ENCODE results near the gene FAM32A. TPM values are rescaled to one million over a fixed set of nuclear protein-coding genes. Genes with fewer than 3 reads are reported as not detected.
"Not testable (repeated sequence)": the region's sequence is repeated elsewhere in the genome, so short reads cannot be mapped to it uniquely, and the experiment has no call there.

Gene FAM32A
- total RNA-seq, 1 donor from 2014 or later, result 72.1 TPM

DNA sequence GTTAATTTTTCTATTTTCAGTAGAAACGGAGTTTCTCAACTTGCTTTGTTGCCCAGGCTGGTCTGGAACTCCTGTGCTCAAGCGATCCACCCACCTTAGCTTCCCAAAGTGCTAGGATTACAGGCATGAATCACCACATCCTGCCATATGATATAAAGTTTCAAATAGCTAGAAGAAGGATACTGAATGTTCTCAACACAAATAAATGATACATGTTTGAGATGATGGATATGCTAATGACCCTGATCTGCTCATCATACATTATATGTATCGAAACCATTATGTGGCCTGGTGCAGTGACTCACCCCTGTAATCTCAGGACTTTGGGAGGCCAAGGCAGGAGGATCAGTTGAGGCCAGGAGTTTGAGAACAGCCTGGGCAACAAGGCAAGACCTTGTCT, 23.4 kb upstream of the FAM32A start:
- intact Hi-C loops (cut with micrococcal nuclease), result no loop called here

DNA sequence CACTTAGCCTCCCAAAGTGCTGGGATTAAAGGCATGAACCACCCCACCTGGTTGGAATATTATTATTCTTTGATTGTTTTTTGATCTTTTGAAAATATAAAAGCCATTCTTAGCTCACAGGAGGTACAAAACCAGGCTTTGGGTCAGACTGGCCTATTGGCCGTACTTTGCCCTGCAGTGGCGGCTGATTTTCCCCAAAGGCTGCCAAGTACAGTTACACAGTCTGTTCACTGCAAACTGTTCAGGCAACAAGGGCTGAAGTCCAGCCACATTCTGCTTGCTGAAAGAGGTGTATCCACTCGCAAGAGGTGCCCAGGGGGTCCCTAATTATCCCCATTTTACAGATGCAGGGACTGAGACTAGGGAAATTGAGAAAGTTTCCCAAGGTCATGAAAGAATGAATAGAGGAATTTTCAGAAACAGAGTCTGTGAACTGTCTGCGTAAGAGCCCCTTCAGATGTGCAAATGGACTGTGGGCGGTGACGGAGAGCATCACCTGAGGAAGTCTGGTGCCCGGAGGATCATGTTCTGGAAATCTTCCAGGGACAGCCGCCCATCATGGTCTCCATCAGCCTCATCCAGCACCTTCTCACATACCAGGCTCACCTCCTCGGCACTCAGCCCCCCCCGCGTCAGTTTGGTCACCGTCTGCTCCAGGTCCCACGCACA, 20.9 kb upstream of the FAM32A start:
- intact Hi-C loops (cut with micrococcal nuclease), result no loop called here

DNA sequence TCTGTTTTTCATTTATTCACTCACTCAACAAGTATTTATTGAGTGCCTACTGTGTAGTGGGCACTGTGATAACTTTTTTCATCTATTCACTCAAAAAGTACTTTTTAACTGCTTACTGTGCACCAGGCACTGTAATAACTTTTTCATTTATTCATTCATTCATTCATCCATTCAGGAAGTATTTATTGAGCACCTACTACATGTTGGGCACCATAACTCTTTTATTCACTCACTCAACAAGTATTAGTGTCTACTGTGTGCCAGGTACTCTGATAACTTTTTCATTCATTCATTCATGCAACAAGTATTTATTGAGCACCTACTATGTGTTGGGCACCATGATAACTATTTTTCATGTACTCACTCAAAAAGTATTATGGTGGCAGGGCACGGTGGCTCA, 18.8 kb upstream of the FAM32A start:
- intact Hi-C loops (cut with micrococcal nuclease), result no loop called here

DNA sequence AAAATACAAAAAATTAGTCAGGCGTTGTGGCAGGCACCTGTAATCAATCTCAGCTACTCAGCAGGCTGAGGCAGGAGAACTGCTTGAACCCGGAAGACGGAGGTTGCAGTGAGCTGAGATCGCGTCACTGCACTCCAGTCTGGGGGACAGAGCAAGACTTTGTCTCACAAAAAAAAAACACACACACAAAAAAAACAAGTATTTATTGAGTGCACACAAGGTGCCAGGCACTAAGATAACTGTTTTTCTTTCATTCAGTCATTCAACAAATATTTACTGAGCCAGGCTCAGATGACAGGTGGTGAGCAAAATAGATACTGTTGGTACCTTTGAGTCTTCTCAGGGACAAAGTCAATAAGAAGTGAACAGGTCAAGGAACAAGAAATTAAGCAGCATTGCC, 18.2 kb upstream of the FAM32A start:
- intact Hi-C loops (cut with micrococcal nuclease), result no loop called here

DNA sequence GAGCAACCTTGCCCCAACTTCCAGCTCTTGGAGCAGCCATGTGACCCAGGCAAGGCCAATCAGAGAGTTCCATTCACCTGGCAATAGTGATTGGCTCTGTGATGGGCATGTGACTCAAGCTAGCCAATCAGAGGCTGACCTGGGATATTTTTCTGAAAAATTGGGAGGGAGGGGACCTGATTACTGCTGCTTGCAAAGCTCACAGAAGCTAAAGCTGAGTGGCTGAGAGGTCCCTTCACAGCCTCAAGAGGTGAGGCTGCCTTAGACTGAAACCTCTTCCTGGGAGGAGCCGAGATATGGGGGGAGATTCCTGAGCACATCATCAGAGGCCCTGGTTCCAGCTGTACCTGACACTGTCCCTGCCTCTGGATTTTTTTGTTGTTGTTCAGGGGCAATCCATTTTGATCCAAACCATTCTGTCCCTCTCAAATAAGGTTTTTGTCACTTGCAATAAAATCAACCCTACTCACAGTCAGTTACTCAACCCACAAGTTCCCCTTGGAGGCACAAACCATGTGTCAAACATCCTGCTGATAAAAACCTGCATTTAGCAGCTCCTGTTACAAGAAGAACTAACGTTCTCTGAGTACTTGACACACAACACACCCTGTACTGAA, 16.6 kb upstream of the FAM32A start:
- intact Hi-C loops (cut with micrococcal nuclease), result no loop called here

DNA sequence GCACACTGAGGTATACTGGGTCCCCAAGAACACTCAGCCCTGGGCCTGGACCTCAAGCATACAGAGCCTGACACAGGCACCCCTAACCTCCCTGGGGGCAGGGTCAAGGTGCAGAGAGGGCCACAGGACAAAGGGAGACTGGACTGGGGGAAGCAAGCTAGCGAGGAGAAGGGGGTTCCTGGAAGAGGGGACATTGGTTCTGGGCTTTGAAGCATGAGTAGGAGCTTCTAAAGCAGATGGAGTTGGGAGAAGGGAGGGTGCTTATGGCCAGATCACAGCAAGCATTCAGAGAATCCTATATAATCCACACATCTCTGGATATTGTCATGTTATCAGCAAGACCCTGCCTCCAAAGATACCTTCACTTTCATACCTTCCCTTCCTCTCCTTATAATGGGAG, 15.1 kb upstream of the FAM32A start:
- intact Hi-C loops (cut with micrococcal nuclease), result no loop called here

DNA sequence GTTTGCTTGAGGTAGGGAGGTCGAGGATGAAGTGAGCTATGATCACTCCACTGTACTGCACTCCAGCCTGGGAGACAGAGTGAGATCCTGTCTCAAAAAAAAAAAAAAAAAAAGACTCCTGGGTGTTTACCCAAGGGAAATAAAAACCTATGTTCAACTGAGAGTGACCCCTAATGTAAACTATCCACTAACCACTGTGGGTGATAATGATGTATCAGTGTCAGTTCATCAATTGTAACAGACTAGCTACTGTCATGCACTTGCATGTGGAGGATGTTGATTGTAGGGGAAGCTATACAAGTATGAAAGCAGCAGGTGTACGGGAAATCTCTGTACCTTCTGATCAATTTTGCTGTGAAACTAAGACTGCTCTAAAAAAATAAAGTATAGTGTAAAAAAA, 9.3 kb upstream of the FAM32A start:
- intact Hi-C loops (cut with micrococcal nuclease), result no loop called here

DNA sequence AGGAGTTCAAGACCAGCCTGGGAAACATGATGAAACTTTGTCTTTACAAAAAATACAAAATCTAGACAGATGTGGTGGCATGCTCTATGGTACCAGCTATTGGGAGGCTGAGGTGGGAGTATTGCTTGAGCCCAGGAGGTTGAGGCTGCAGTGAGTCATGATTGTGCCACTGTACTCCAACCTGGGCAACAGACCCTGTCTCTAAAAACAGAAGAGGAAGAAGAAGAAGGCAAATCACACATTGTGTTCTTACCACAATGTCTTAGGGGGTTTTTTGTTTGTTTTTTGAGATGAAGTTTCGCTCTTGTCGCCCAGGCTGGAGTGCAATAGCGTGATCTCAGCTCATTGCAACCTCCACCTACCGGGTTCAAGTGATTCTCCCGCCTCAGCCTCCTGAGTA, 6.3 kb upstream of the FAM32A start:
- intact Hi-C loops (cut with micrococcal nuclease), result not testable (repeated sequence)

DNA sequence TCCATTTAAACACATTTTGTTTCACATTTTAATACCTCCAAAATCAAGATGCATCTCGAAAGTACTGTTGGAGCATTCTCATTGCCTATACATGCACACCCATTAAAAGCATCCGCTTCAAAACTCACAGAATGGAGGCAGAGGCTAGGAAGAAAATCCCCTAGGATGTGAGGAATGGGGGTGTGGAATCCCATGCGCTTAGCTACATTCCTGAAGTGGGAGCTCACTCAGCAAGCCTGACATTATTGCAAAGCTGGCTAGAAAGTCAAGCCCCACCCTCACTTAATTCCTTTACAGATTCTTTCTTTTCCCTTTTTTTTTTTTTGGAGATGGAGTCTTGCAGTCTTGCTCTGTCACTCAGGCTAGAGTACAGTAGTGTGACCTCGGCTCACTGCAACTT, 4.6 kb upstream of the FAM32A start:
- intact Hi-C loops (cut with micrococcal nuclease), result no loop called here

DNA sequence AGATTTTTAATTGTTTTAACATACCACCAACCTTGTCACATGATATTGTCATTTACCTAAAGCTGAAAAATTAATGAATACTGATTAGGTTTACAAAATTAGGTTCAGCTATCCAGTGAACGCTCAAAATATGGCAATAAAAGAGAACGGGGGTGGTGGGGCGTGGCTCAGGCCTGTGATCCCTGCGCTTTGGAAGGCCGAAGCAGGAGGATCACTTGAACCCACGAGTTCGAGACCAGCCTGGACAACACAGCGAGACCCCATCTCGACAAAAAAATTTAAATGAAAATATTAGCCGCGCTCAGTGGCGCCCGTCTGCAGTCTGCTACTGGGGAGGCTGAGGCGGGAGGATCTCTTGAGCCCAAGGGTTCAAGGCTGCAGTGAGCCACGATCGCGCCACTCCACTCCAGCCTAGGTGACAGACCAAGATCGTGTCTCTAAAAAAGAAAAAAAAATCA, 516 bp upstream of the FAM32A start:
- intact Hi-C loops (cut with micrococcal nuclease), result loop anchor here (1.0 to 2.0 kb wide), 3 partner anchors 13 to 198 kb away; partner anchors contain the start of genes AP1M1 and RAB8A

DNA sequence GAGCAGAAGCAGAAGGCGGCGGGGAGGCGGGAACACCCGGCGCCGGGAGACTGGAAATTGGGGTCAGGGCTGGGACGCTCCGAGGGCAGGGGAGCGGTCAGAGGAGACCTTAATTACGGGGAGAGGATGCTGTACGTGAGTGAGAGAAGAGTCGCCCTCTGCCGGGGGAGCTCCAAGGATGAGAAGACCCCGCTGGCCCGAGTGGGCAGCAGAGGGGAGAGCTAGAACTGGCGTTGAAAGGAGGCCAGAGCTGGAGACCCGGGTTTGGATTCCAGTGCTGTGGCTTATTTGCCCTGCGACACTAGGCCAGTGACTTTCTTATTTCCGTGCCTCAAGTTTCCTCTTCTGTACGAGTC, 536 bp downstream of the FAM32A start:
- intact Hi-C loops (cut with micrococcal nuclease), result loop anchor here (1.0 to 2.0 kb wide), 3 partner anchors 12 to 197 kb away; partner anchors contain the start of genes AP1M1 and RAB8A

DNA sequence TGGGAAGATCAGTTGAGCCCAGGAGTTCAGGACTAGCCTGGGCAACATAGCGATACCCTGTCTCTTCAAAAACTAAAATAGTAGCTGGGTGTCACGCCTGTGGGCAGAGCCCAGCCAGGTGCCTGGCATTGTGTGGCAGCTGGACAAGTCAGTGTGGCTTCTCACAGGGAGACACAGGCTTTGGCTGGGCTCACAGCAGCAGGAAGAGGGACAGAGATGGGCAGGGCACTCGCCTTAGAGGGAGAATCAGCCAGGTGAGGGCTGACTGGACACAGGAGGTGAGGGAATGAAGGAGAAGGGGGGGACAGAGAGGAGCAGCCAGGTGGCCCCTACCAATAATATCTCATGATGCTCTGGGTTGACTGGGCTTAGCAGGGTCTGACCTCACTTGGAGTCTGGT, 3.3 kb downstream of the FAM32A start:
- intact Hi-C loops (cut with micrococcal nuclease), result no loop called here

DNA sequence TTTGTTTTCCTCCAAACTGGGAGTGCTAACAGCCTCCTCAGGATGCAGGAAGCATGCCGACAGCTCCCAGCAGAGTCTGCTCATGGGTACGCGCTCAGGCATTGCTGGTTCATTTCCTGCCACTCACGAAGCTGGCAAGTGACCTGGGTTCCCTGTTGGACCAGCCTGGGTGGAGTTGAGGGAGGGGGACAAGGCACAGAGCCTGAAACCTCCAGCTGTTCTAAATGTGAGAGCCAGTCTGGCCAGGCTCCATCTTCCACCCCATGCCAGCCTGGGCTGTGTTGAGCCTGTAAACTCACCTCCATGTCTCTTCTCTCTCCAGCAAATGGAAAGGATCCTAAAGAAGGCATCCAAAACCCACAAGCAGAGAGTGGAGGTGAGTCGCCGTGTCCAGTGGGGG, 5.0 kb downstream of the FAM32A start:
- intact Hi-C loops (cut with micrococcal nuclease), result no loop called here

DNA sequence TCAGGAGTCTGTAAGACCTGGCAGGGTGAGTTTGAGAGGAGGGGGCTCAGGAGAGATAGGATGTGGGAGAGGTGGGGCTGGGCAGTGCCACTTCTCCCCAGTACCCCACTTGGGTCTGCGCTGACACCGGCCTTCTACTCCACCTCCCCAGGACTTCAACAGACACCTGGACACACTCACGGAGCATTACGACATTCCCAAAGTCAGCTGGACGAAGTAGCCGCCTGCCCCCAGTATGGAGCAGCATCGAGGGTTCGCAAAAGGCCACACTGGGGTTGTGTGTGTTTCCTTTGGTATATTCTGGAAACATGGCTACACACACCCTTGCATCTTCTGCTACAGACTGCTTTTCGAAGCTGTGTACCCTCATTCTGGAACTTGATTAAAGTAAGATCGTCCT, 5.5 kb downstream of the FAM32A start:
- intact Hi-C loops (cut with micrococcal nuclease), result no loop called here

DNA sequence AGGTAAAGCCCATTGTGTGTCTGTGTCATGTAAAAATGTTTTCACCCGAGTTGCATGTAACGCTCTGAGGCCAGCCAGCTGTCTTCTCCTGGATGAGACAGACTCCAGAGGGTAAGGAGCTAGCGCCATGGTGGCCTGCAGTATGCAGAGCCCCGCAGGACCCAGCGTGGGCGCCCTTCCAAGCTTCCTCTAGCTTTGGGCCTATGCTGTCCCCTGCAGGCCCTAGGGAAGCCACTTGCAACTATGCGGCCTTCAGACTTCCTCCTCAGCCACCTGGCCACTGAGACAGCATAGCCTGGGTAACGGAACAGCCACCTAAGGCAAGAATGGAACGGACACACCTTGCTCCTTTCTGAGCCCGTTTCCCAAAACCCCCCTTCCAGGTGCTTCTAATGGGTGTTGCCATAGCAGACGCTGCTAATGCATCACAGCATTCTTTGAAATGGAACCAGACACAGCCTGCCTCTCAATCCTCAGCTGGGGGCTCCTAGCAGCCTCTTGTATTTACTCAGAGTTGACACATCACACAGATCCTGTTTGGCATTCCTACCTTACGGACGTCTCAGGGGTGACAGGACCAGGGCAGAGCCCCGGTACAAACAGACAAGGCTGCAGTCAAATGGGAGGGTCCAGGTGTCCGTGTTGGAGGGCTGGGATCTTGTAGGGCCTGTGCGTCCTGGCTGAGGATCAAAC, 6.2 kb downstream of the FAM32A start:
- intact Hi-C loops (cut with micrococcal nuclease), result no loop called here

DNA sequence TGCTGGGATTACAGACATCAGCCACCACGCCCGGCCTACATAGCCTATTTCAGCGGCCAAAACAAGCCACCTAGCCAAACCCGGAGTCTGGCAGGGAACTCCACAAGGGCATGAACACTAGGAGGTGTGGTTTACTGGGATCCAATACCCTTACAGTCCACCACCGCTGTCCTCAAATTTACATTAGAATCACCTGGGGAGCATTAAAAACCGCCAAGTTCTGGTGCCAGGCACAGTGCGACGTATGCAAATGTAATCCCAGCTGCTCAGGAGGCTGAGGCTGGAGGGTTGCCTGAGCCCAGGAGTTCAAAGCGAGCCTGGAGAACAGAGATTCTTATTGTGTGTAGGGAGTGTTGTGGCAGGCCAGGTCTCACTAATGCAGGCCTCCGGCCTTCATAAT, 8.3 kb downstream of the FAM32A start:
- intact Hi-C loops (cut with micrococcal nuclease), result no loop called here

DNA sequence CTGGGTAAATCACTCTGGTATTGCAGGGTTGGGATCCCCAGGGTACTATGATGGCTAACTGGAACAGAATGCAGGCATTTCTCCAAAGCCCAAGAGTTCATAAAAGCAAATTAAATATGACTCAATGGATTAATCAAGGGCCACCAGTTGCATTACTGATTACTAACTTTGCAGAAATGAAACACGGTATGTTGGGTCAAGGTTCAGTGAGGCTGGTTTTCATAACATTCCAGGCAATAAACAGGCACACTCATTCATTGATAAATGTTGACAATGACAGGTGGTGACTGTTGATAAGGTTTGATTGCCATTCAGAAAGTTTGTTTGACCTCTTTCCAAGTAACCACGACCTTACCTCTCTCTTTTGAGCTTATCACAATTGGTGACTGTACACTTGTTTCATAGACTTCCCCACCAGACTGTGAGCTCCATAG, 12.0 kb downstream of the FAM32A start:
- intact Hi-C loops (cut with micrococcal nuclease), result loop anchor here (1.0 to 5.0 kb wide), 5 partner anchors 12 to 360 kb away; partner anchors contain the start of gene FAM32A

DNA sequence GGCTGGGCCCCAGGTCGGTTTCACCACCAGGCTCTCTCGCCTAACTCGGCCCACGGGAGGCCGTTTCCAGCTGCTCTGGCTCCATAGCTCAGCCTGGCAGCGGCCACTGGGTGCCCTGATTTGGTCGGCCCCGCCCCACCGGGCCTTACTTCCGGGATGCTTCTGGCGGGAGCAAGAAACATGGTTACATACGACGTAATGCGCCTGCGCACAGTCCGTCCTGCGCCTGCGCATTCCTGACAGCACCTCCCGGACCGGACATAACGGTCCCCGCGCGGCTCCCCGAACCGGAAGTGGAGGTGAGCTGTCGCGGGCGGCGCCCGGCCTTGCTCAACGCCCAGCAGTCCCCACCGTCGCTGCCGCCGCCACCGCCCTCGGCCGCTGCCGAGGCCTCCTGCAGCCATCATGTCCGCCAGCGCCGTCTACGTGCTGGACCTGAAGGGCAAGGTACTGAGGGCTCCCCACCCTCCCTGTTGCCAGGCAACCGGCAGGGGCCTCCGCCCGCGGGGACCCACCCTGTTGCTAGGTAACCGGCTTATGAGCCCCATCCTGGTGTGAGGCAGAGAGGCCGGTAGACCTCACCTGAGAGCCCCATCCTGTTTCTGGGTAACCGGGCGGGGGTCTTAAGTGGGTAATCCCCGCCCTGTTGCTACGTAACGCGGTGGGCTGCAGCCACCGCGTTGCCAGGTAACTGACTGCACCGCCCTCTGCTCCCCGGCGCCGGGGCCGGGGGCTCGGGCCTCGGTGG, 12.6 kb downstream of the FAM32A start, which contains the start of gene AP1M1:
TSS of gene AP1M1 (plus strand) at position 290 of the 748 bp plus-strand sequence. CDS start at position 406, 116 bp downstream.
- intact Hi-C loops (cut with micrococcal nuclease), result loop anchor here (1.0 to 5.0 kb wide), 5 partner anchors 12 to 360 kb away; partner anchors contain the start of gene FAM32A

DNA sequence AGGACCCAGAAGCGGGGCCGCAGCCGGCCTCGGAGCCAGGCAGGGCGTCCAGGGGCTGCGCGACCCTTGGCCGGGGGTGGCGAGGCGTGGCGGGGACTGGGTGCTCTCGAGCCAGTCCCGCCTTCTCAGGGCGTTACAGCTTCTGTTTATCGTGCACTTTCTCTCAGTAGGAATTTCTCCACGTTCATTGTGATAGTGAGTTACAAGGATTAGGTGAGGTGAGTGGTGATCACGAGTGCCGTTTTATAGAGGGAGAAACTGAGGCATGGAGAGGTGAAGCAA, 13.1 kb downstream of the FAM32A start:
- intact Hi-C loops (cut with micrococcal nuclease), result loop anchor here (5.0 kb wide), 4 partner anchors 129 to 361 kb away; no protein-coding TSS in a partner anchor

DNA sequence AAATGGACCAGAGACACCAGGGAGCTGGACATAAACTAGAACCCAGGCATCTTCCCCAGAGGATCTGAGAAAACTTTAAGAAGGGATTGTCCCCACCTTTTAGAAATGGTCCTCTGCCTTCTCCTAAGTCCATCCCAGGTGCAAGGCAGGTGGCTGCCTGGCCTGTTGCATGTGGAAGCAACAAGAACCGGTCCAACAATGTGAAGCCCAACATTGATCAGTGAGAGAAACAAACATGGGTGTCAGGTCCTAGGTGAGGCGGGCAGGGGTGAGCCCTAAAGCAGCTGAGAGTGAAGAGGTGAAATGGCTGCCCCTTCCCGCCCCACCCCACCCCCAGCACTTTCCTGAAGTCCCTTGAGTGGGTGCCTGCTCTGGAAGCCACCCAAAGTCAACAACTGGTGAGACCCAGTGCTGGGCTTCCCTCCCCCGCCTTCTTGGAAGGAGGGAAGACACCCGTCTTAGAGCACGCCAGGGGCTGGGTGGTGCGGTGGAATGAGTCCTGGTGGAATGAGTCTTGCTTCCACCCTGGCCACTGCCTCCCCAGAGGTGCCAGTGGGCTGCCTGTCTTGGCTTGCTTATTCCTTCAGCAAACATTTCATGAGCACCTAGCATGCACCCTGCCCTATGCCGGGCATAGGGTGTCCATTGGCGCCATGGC, 14.2 kb downstream of the FAM32A start:
- intact Hi-C loops (cut with micrococcal nuclease), result loop anchor here (5.0 kb wide), 4 partner anchors 128 to 362 kb away; no protein-coding TSS in a partner anchor
